HG02884 (cell line): ENCODE measurements around the gene IL31.
"Not testable (repeated sequence)": the region's sequence is repeated elsewhere in the genome, so short reads cannot be mapped to it uniquely, and the experiment has no call there.

ENCODE experiments used
- ATAC-seq: cut with Tn5 transposase; IDR thresholded peaks from one replicate; pipeline ENCODE4 v1.9.1; 2021; ENCODE audit warnings: mild to moderate bottlenecking, moderate library complexity; ENCODE audit not compliant: unreplicated experiment

The IL31 gene

GRCh38 chr12:122194804-122195203, 20.8 kb upstream of the IL31 start:
- no peak for ATAC-seq

GRCh38 chr12:122192441-122192840, 18.4 kb upstream of the IL31 start:
- ATAC-seq, result no peak

- no peak for ATAC-seq
Observed at GRCh38 chr12:122190842-122191668, 17.0 kb upstream of the IL31 start.

DNA sequence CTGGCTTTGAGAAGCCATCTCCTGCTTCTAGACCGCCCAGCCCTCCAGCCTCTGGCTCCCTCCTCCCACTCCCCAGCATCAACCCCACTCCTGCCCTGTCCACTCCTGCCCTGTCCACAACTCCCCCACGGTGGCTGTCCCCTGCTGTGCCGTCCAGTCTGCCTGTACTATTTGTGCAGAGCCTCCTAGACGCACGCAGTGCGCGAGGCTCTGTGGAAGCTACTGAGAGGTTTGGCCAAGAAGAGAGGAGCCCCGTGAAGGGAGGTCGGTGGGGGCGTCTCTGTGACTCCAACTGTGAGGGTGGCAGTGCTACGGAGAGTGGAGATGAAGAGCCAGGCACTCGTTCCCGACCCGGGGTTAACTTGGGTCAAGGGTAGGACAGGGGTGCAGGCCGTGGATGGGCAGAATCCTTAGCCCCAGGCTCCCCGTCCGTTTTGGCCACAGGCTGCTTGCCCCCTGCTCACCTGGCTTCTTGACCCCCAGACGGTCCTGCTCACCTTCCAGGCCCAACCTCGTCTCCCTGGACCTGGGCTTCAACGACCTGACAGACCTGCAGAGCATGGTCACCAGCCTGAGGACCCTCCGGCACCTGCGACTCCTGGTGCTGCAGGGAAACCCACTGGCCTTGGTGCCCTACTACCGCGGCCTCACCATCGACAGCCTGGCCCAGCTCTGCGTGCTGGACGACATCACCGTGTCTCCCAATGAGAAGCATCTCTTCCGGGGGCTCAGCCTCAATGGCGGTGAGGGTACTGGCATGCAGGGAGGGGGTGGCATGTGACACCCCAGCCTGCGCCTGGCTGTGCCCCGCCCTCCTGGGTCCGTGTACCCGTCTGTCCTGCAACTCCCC, 15.8 kb upstream of the IL31 start:
- ATAC-seq, result no peak

DNA sequence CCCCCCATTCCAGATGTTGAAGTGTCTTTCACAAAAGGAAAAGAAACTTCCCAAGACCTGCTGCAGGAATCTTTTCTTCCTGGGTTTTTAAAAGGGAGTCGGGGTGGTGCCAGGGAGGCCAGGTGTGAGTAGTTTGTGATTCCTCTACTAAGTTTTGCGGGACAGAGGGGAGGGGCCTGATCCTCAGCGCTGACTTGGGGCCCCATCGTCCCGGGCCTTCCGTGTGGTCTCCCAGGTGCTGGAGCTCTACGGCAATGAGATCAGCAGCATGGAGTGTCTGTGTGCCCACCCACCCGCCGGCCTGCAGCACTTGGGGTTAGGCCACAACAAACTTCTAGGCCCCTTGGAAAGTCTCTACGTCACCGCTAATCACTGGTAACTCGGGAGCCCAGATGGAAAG, 13.4 kb upstream of the IL31 start:
- no peak for ATAC-seq

DNA sequence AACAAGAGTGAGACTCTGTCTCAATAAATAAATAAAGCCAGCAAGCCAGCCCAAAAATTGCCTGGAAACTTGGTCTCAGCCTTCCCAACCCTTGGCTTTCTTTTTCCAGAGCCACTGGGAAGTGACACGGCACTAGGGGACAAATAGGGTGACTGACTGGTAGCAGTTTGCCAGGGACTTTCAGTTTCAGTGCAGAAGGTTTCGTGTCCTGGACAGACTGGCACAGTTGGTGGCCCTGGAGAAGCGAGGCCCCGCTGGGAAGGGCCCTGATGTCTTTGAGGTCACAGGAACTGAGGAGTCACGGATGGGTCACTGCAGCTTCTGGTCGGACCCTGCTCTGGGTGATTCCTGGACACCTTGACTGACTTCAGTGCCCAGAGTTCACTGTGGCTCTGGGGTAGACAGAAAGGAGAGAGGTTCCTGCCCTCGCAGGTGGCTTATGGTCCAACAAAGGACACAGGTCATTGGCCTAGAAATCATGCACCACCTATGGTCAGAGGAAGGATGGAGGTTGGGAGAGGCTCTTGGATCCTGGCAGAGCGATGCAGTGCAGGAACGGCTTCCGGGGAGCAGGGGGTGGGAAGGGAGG, 11.6 kb upstream of the IL31 start:
- no peak for ATAC-seq

- ATAC-seq, result no peak
Observed at GRCh38 chr12:122185079-122185478, 11.1 kb upstream of the IL31 start.

DNA sequence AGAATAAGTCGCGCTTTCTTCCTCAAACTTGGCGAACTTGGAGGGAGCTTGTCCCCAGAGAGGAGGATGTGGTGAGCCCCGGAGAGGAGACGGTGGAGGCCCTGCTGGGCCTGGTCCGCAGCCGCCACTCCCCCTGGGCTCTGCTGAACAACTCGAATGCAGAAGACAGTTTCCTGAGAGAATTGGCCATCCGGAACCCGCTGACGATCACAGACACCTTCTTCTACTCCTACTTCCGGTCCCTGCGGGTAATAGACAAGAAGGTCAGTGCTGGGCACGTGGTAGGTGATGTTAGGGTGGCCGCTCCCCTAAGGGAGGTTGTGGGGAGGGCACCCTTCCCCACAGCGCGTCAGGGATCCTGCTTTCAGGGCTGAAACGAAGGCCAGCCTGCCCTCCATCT, 10.5 kb upstream of the IL31 start:
- no peak for ATAC-seq

DNA sequence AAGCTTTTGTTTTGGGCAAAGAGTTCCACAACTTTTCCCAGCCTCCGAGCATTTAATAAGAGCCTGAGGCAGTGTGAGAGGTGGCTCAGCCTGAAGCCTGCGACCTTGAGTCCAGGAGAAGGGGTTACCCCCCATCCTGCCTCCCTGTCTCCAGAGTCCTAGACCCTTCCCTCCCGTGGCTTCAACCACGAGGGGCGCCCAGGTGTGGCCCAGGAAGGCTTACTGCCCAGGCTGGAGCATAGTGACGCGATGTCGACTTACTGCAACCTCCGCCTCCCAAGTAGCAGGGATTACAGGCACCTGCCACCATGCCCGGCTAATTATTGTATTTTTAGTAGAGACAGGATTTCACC, 9.5 kb upstream of the IL31 start:
- no peak for ATAC-seq

DNA sequence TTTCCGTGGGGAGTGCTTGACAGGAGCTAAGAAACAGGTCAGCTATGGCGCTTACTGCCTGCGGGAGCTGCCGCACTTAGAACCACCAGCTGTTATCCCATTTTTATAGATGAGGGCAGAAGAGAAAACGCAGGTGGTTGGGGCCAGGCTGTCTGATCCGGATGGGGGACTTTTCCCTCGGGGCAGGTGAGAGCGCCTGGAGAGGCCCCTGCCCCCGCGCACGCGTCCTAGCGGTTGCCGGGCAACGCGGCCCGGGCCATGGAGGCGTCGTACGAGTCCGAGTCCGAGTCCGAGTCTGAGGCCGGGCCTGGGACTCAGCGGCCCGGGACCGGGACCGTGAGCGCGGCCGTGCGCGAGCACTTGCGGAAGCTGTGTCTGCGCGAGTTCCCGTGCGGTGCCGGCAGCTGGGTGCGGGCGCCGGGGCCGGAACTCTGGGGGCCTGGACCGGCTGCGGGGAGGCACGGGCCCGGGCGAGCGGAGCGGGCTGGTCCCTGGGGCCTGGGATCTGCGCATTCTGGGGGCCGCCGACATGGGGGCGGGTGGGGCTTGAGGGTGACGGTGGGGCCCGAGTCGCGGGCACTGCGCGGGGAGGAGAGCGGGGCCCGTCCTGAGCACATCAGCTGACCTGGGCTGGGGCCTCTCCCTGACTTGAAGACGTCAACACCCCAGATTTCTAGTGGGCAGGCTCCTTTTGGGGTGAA, 9.0 kb upstream of the IL31 start, which contains the start of gene LRRC43:
Gene LRRC43, plus strand, starts transcription at position 237 of the 701 bp plus-strand sequence. Its CDS starts 22 bp downstream, at position 259.
- no peak for ATAC-seq

GRCh38 chr12:122176473-122176872, 2.5 kb upstream of the IL31 start:
- ATAC-seq, result not testable (repeated sequence)

DNA sequence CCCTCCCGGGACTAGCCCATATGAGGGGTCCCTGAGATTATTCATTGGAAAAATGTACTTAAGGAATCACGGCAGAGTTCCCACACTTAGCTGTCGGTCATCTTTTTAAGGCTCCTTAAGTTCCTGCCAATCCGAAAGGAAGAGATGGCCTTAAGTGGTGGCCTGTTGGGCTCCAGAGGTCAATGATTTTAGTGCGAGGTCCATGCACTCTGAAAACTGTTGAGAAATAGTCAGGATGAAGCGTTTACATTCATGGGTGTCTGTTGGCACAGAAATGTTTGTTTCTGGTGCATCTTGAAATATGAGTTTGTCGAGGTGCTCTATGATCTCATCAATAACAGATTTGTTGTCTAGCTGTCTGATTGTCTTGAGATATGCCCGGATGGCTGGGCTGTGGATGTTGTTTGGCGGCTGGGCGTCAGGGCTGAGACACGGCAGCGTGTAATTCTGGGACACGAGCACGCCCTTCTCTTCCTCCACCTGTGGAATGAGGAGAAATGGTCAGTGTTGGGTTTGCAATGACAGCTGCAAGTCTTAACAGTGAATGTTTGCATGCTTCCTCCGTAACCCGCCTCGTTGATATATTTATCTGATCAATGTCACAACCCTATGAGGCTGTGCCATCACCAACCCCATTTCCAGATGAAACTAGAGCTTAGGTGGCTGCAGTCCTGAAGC, 1.6 kb downstream of the IL31 start:
- ATAC-seq, result no peak

DNA sequence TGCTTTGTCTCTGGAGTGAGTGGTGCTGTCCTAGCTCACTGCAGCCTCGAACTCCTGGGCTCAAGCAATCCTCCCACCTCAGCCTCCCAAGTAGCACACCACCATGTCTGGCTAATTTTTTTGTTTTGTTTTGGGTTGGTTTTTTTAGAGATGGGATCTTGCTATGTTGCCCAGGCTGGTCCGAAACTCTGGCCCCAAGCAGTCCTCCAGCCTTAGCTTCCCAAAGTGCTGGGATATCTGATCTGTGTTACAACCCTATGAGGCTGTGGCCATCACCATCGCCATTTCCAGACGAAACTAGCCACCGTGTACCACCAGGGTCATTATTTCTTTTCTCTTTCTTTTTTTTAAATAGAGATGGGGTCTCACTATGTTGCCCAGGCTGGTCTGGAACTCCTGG, 2.6 kb downstream of the IL31 start:
- no peak for ATAC-seq

DNA sequence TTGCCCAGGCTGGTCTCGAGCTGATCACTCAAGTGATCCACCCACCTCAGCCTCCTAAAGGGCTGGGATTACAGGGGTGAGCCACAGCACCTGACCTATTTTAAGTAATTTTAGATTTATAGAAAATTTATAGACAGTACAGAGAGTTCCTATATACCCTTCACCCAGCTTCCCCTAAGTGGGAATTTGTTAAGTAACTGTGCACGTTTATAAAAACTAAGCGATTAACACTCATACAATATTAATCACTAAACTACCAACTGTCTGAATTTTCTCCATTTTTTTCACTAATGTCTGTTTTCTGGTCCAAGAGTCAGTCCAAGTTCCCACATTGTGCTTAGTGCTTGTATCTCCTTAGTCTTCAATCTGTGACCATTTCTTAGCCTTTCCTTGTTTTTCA, 5.5 kb downstream of the IL31 start:
- no peak for ATAC-seq

DNA sequence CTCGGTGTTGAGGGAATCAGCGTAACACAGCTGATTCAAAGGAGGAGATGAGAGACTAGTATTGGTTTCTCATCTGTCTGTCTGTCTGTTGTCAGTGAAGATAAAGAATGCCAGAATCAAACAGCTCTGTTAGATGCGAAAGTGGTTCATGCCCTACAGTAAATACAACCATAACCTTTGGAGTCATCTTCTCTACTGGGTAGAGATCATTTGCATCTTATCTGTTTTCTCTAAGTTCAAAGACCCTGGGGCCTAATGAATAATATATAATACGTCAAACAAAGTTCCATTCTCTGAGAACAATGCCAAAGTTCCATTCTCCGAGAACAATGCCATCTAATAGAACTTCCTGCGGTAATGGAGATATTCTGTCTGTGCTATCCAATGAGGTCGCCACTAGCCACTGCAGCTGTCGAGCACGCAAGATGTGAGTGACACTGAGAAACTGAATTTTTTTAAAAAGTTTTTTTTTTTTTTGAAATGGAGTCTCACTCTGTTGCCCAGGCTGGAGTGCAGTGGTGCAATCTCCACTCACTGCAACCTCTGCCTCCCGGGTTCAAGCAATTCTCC, 6.6 kb downstream of the IL31 start:
- no peak for ATAC-seq

GRCh38 chr12:122166422-122167349, 7.3 kb downstream of the IL31 start:
- no peak for ATAC-seq

DNA sequence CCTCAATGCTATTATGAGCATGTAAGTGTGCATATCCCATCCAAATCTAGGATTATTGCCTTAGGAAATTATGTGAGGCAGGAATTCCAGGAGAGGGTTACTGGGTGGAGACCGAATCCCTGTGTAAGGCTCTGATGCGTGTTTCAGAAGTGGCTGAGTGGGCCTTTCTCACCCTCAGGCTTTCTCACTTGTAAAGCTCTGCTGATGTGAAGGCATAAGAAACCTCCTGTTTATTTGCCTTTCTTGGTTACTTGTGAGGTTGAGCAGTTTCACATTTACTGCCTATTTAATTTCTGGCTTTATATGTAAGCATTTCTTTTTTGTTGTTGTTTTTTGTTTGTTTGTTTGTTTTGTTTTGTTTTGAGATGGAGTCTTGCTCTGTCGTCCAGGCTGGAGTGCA, 11.0 kb downstream of the IL31 start:
- ATAC-seq, result no peak

DNA sequence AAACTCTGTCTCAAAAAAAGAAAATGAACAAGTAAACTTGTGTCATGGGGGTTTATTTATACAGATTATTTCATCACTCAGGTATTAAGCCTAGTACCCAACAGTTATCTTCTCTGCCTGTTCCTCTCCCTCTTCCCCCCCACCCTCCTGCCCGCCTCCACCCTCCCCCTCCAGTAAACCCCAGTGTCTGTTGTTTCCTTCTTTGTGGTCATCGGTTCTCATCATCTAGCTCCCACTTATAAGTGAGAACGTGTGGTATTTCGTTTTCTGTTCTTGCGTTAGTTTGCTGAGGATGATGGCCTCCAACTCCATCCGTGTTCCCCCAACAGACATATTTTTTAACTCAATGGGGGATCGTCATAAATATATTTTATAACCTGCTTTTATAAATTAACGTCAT, 12.3 kb downstream of the IL31 start:
- ATAC-seq, result no peak

DNA sequence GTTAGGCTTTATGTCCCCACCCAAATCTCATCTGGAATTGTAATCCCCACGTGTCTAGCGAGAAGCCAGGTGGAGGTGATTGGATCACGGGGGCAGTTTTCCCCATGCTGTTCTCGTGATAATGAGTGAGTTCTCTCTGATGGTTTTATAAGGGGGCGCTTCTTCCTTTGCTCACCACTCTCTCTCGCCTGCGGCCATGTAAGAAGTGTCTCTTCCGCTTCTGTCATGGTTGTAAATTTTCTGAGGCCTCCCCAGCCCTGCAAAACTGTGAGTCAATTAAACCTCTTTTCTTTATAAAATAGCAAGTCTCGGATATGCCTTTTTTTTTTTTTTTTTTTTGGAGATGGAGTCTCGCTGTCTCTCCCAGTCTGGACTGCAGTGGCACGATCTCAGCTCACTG, 13.3 kb downstream of the IL31 start:
- ATAC-seq, result no peak
